ENCODE data around the gene MIEF1. TPM values are rescaled to one million over a fixed set of nuclear protein-coding genes. Genes with fewer than 3 reads are reported as not detected.
A peak's percentile ranks its signal among the peaks of the same experiment; 100 is the strongest.

The MIEF1 gene
- total RNA-seq, 2 experiments from 2014 or later, result 32.4 to 32.6 TPM

- Mint-ChIP-seq H3K27ac (no peak overlapping the region), H3K4me3 (no peak overlapping the region)
- POLR2A ChIA-PET, result no interaction called here
These were observed 63.4 kb downstream of the MIEF1 start for GRCh38 chr22:39565414-39565944.

GRCh38 chr22:39567135-39567946, 65.3 kb downstream of the MIEF1 start:
- H3K4me3 Mint-ChIP-seq, result no peak overlapping the region

More at GRCh38 chr22:39565414-39565944, 63.4 kb downstream of the MIEF1 start:
- peaks cover 5% of the 10 kb centered on the region for H3K27me3 Mint-ChIP-seq
- peaks cover 20% of the 10 kb centered on the region for H3K4me1 Mint-ChIP-seq
- no peak for DNase-seq
- peaks cover 6% of the 10 kb centered on the region for H3K9me3 Mint-ChIP-seq
- CTCF ChIA-PET, result no interaction called here
- H3K36me3 Mint-ChIP-seq (ENCODE audit: low read depth), result peaks cover 6% of the 10 kb centered on the region

More at GRCh38 chr22:39567135-39567946, 65.3 kb downstream of the MIEF1 start:
- ChIA-PET CTCF (interaction anchor here (0.7 to 1.7 kb wide), 10 partner anchors 8 to 460 kb away, joined by 3 to 6 read pairs (median 3); no protein-coding TSS in a partner anchor), POLR2A (interaction anchor here (1.0 to 1.8 kb wide), 3 partner anchors 12 to 370 kb away, joined by 3 to 6 read pairs (median 3); no protein-coding TSS in a partner anchor)
- Mint-ChIP-seq H3K27ac (peak overlapping the region; percentile 48), H3K9me3 (peaks cover 6% of the 10 kb centered on the region), H3K36me3 (ENCODE audit: low read depth) (peaks cover 6% of the 10 kb centered on the region), H3K27me3 (peaks cover 4% of the 10 kb centered on the region), H3K4me1 (peaks cover 20% of the 10 kb centered on the region)
- peak; percentile 64 for DNase-seq

Other genes with a start within 250 kb of the MIEF1 start
- gene RPL3, start 182.7 kb upstream of the MIEF1 start, total RNA-seq, result 1,000 to 10,000 TPM; 1,526 to 1,529 TPM
- under 1 TPM in 1 of 2 experiments, not detected in 1; 0.15 TPM for gene SYNGR1, start 152.3 kb upstream of the MIEF1 start, total RNA-seq
- 10 to 100 TPM; 25.0 to 27.5 TPM for gene TAB1, start 102.5 kb upstream of the MIEF1 start, total RNA-seq
- under 1 TPM; 0.55 to 0.83 TPM for gene MGAT3, start 45.3 kb upstream of the MIEF1 start, total RNA-seq
- gene ATF4, start 18.3 kb downstream of the MIEF1 start, total RNA-seq, result 100 to 1,000 TPM; 456 to 460 TPM
- gene RPS19BP1, start 30.5 kb downstream of the MIEF1 start, total RNA-seq, result 10 to 100 TPM; 54.3 to 60.7 TPM
- 1 to 10 TPM; 8.7 to 8.8 TPM for gene CACNA1I, start 68.5 kb downstream of the MIEF1 start, total RNA-seq